B cell (primary cell): ENCODE measurements around the gene NRDC.

Experiments used
- CTCF ChIP-seq: fragments of 200-600 bp; IDR thresholded peaks from one replicate; pipeline ENCODE4 v1.8.0; 2022; ENCODE audit warnings: antibody characterized with exemption, mild to moderate bottlenecking
- EZH2 ChIP-seq: IDR thresholded peaks from 2 replicates; pipeline ENCODE4 v1.6.1; 2012; ENCODE audit warnings: borderline replicate concordance, low read depth, mild to moderate bottlenecking, moderate library complexity, low read length; ENCODE audit not compliant: insufficient read depth, poor library complexity, severe bottlenecking

GRCh38 chr1:51741121-51741681 is 137.3 kb downstream of the NRDC start:
- TF ChIP-seq CTCF (no peak), EZH2 (no peak)
